ENCODE results near the gene FYTTD1. TPM values are rescaled to one million over a fixed set of nuclear protein-coding genes. Genes with fewer than 3 reads are reported as not detected.
"Not testable (repeated sequence)": the region's sequence is repeated elsewhere in the genome, so short reads cannot be mapped to it uniquely, and the experiment has no call there.

Gene FYTTD1
- total RNA-seq (2014; rRNA removed; shearing (Covaris generic)) = 95.5 and 127 TPM in 2 replicates
- polyA plus RNA-seq (2015; cell fraction: cytosol; rRNA removed) = 43.0 and 63.2 TPM in 2 replicates
- polyA plus RNA-seq (2015; cell fraction: nucleus; rRNA removed) = 35.9 and 37.6 TPM in 2 replicates

GRCh38 chr3:197749601-197750395, at the start of gene FYTTD1:
Gene FYTTD1, plus strand, starts transcription at chr3:197749883. Its CDS starts 89 bp downstream, at chr3:197749972.
- peak; percentile 86 for DNase-seq (ENCODE audit: low read depth)

GRCh38 chr3:197700095-197700494, 49.6 kb upstream of the FYTTD1 start:
- DNase-seq (ENCODE audit: low read depth) = no peak

- no peak for DNase-seq (ENCODE audit: low read depth)
Observed at GRCh38 chr3:197701841-197702240, 47.8 kb upstream of the FYTTD1 start.

GRCh38 chr3:197706658-197707057, 43.0 kb upstream of the FYTTD1 start:
- DNase-seq (ENCODE audit: low read depth) = no peak

- DNase-seq (ENCODE audit: low read depth) = no peak
Observed at GRCh38 chr3:197709135-197709534, 40.5 kb upstream of the FYTTD1 start.

GRCh38 chr3:197710965-197711364, 38.7 kb upstream of the FYTTD1 start:
- DNase-seq (ENCODE audit: low read depth) = not testable (repeated sequence)

- DNase-seq (ENCODE audit: low read depth) = peak; percentile 99
Observed at GRCh38 chr3:197711973-197712707, 37.5 kb upstream of the FYTTD1 start.

GRCh38 chr3:197713477-197713822, 36.2 kb upstream of the FYTTD1 start:
- DNase-seq (ENCODE audit: low read depth) = no peak

- DNase-seq (ENCODE audit: low read depth) = no peak
Observed at GRCh38 chr3:197714251-197714650, 35.4 kb upstream of the FYTTD1 start.

- DNase-seq (ENCODE audit: low read depth) = peak; percentile 96
Observed at GRCh38 chr3:197718891-197719290, 30.8 kb upstream of the FYTTD1 start.

GRCh38 chr3:197720694-197721093, 29.0 kb upstream of the FYTTD1 start:
- no peak for DNase-seq (ENCODE audit: low read depth)

GRCh38 chr3:197722734-197723133, 26.9 kb upstream of the FYTTD1 start:
- no peak for DNase-seq (ENCODE audit: low read depth)

GRCh38 chr3:197727878-197728277, 21.8 kb upstream of the FYTTD1 start:
- not testable (repeated sequence) for DNase-seq (ENCODE audit: low read depth)

- DNase-seq (ENCODE audit: low read depth) = no peak
Observed at GRCh38 chr3:197728487-197728886, 21.2 kb upstream of the FYTTD1 start.

- peak; percentile 97 for DNase-seq (ENCODE audit: low read depth)
Observed at GRCh38 chr3:197730200-197730599, 19.5 kb upstream of the FYTTD1 start.

GRCh38 chr3:197730770-197731169, 18.9 kb upstream of the FYTTD1 start:
- not testable (repeated sequence) for DNase-seq (ENCODE audit: low read depth)

GRCh38 chr3:197731483-197731882, 18.2 kb upstream of the FYTTD1 start:
- not testable (repeated sequence) for DNase-seq (ENCODE audit: low read depth)

GRCh38 chr3:197733042-197733441, 16.6 kb upstream of the FYTTD1 start:
- DNase-seq (ENCODE audit: low read depth) = no peak

- no peak for DNase-seq (ENCODE audit: low read depth)
Observed at GRCh38 chr3:197734667-197735318, 14.9 kb upstream of the FYTTD1 start.

GRCh38 chr3:197736010-197736490, 13.6 kb upstream of the FYTTD1 start:
- no peak for DNase-seq (ENCODE audit: low read depth)

GRCh38 chr3:197736491-197737318, 13.0 kb upstream of the FYTTD1 start, which contains the start of gene RUBCN:
Gene RUBCN, minus strand, starts transcription at chr3:197736904. Its CDS starts 185 bp downstream, at chr3:197736719.
- DNase-seq (ENCODE audit: low read depth) = peak; percentile 98

All from HT1080 (cell line).